ENCODE results near the gene ABCG1.

Gene ABCG1

DNA sequence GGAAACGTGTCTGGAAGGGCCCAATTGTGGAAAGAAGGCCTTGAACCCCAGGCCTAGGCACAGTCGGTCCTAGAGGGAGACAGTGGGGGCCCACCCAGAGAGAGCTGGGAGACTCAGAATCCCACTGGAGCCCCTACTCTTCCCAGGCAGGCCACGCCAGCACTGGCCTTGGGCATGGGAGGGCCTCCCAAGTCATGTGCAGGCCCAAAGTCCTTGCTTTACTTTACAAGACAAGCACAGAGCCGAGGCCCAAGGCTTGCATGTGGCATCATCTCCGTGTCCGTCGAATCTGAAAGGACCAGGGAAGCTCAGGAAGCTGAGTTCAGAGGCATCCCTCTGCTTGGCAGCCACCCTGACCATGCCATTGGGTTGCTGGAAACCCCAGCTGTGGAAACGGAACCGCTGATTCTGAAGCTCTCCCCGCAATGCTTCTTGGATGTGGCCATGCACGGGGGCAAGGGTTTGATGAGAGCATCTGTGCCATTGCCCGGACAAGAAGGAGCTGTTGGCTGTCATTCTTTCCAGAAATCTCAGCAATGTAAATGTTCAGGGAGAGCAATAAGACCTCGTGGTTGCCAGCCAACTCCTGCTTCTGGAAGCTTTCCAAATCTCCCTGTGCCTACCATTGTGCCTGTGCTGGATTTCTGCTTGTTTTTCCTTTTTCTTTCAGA is 32.8 kb downstream of the ABCG1 start:
- FAIRE-seq = no peak
- no peak for DNase-seq (ENCODE audit: insufficient read length, low spot score)
- TF ChIP-seq, protein P1, sequence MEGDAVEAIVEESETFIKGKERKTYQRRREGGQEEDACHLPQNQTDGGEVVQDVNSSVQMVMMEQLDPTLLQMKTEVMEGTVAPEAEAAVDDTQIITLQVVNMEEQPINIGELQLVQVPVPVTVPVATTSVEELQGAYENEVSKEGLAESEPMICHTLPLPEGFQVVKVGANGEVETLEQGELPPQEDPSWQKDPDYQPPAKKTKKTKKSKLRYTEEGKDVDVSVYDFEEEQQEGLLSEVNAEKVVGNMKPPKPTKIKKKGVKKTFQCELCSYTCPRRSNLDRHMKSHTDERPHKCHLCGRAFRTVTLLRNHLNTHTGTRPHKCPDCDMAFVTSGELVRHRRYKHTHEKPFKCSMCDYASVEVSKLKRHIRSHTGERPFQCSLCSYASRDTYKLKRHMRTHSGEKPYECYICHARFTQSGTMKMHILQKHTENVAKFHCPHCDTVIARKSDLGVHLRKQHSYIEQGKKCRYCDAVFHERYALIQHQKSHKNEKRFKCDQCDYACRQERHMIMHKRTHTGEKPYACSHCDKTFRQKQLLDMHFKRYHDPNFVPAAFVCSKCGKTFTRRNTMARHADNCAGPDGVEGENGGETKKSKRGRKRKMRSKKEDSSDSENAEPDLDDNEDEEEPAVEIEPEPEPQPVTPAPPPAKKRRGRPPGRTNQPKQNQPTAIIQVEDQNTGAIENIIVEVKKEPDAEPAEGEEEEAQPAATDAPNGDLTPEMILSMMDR (IDR thresholded peaks at IDR 0.05; ENCODE audit: insufficient read depth, missing control alignments) = no peak

DNA sequence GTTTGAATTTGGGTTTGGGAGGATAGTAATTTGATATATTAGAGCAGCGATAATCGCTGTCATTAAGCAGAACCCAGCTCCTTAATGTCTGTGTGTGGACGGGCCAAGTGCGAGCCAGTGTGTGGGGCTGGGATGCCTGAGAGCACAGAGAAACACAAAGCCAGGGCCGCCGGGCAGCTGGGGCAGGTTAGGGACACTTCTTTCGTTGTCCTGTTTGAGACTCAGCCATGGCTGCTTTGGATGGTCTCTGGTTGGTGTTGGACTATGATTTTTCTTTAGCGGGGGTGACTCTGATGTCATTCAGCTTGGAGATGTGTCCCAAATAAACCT is 33.4 kb downstream of the ABCG1 start:
- TF ChIP-seq, protein P1 (IDR thresholded peaks at IDR 0.05; ENCODE audit: insufficient read depth, missing control alignments) = no peak
- FAIRE-seq (no peak), DNase-seq (ENCODE audit: insufficient read length, low spot score) (no peak)

GRCh38 chr21:42252778-42253340 is 33.9 kb downstream of the ABCG1 start:
- FAIRE-seq (no peak), DNase-seq (ENCODE audit: insufficient read length, low spot score) (no peak)
- TF ChIP-seq, protein P1 (IDR thresholded peaks at IDR 0.05; ENCODE audit: insufficient read depth, missing control alignments) = no peak

DNA sequence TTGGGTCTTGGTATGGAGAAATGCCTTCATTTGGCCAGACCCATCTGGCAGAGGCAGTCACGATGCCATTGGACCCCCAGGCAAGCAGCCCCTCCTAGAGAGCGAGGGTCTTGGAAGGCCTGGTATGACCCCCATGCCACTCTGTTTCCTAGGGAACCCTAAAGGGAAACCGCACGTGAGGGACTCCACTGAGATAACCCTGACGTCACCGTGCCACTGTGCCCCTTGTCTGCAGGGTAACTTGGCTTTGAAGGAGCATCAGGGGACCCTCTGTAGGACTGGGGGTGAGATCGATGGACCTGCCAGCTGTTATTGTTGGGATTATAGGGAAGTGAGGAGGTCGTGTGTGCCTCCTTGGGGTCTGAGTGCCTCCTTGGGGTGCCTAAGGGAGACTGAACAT is 34.5 kb downstream of the ABCG1 start:
- DNase-seq (ENCODE audit: insufficient read length, low spot score) = no peak
- no peak for FAIRE-seq
- TF ChIP-seq, protein P1 (IDR thresholded peaks at IDR 0.05; ENCODE audit: insufficient read depth, missing control alignments) = no peak

- FAIRE-seq (no peak), DNase-seq (ENCODE audit: insufficient read length, low spot score) (no peak)
- TF ChIP-seq, protein P1 (IDR thresholded peaks at IDR 0.05; ENCODE audit: insufficient read depth, missing control alignments) = no peak
Measured at GRCh38 chr21:42254083-42254482, 35.1 kb downstream of the ABCG1 start.

DNA sequence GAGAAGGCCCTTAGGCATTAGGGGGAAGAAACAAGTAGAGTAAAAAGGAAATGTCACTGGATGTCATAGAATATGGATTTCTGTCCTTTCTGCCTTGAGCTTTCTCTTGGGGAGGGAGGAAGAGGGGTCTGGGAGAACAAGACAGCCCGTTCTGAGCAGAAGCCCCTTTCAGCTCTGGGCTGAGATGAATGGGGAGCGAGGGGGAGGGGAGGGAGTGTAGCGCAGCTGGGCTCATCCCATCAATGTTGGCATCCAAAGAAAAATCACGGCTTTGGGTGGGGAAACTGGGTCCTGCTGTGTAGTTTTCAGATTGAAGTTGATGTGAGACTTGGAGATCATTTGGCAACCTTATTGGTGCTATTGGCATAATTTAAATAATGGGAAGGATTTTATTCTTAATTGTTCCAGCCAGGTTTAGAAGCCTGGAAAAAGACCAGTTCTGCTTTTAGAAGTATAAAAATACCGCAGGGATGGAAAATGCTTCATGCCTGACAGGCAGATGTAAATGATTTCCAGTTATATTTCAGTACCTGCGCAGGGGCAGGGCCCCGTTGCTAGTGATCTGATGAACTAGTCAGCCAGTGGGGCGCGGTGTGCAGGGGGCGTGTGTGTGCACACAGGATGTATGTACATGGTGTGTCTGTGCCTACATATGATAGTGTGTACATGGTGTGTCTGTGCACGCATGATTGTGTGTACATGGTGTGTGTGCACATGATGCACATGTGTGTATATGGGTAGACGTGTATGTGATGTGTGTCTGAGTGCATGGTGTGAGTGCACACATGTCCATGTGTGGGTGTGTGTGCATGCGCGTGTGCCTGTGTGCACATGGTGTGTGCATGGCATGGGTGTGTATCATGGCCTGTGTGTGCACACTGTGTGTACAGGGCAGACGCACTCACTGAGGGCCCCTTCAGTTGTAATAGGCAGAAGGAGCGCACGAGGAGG is 36.0 kb downstream of the ABCG1 start:
- no peak for FAIRE-seq
- TF ChIP-seq, protein P1 (IDR thresholded peaks at IDR 0.05; ENCODE audit: insufficient read depth, missing control alignments) = no peak
- DNase-seq (ENCODE audit: insufficient read length, low spot score) = no peak
